CD4-positive, CD25-positive, alpha-beta regulatory T cell (primary cell): ENCODE measurements around the gene TMEM208. TPM values are rescaled to one million over a fixed set of nuclear protein-coding genes. Genes with fewer than 3 reads are reported as not detected.

Experiments
- ATAC-seq, 2 donors: fragments of 150-1000 bp; cut with Tn5 transposase; one replicate each; pipeline ENCODE4 v1.10.0; 2021; ENCODE audit warnings: low read depth in 2 of 2, moderate number of reproducible peaks in 2 of 2, moderate library complexity in 1 of 2
- DNase-seq, 3 donors: peaks; one replicate each; pipeline versions ENCODE4 v3.0.0 to v3.0.0-alpha.2; 2012 to 2022; ENCODE audit warnings: mixed read lengths in 1 of 3
- H3K27ac ChIP-seq: one replicate; pipeline ENCODE4 v1.7.0; 2013; ENCODE audit warnings: mild to moderate bottlenecking, low read length; ENCODE audit not compliant: insufficient read depth, poor library complexity, severe bottlenecking
- H3K27me3 ChIP-seq: one replicate; pipeline ENCODE4 v1.7.0; 2013; ENCODE audit warnings: low read length; ENCODE audit not compliant: control insufficient read depth, insufficient read depth
- H3K36me3 ChIP-seq: one replicate; pipeline ENCODE4 v1.7.0; 2013; ENCODE audit warnings: mild to moderate bottlenecking, low read length, moderate library complexity; ENCODE audit not compliant: control insufficient read depth, insufficient read depth
- H3K4me1 ChIP-seq: 2 replicates; pipeline ENCODE4 v1.7.0; 2013; ENCODE audit warnings: mild to moderate bottlenecking, low read length; ENCODE audit not compliant: insufficient read depth, control insufficient read depth, poor library complexity, severe bottlenecking
- H3K4me3 ChIP-seq: one replicate; pipeline ENCODE4 v1.7.0; 2013; ENCODE audit warnings: low read depth, mild to moderate bottlenecking, low read length, moderate library complexity
- H3K9me3 ChIP-seq, 2 experiments: 1 replicate in 1 of 2; 2 replicates in 1 of 2; pipeline ENCODE4 v1.7.0; 2013; ENCODE audit warnings: low read length in 2 of 2, mild to moderate bottlenecking in 1 of 2, moderate library complexity in 1 of 2; ENCODE audit not compliant: control insufficient read depth in 2 of 2
- H3K27ac Mint-ChIP-seq, 3 donors: one replicate each; pipeline ENCODE4 v1.8.0; 2020 to 2022; ENCODE audit warnings: mild to moderate bottlenecking in 3 of 3, mixed read lengths in 3 of 3, moderate library complexity in 2 of 3
- H3K27me3 Mint-ChIP-seq: one replicate; pipeline ENCODE4 v1.8.0; 2022; ENCODE audit warnings: mild to moderate bottlenecking, mixed read lengths
- H3K36me3 Mint-ChIP-seq: one replicate; pipeline ENCODE4 v1.8.0; 2020; ENCODE audit warnings: mixed read lengths
- H3K4me1 Mint-ChIP-seq, 4 donors: one replicate each; pipeline ENCODE4 v1.8.0; 2020 to 2022; ENCODE audit warnings: mixed read lengths in 4 of 4, mild to moderate bottlenecking in 1 of 4
- H3K4me3 Mint-ChIP-seq, 4 donors: one replicate each; pipeline ENCODE4 v1.8.0; 2020 to 2022; ENCODE audit warnings: mild to moderate bottlenecking in 4 of 4, mixed read lengths in 4 of 4, moderate library complexity in 3 of 4
- H3K9me3 Mint-ChIP-seq, 7 donors: one replicate each; pipeline ENCODE4 v1.8.0; 2020 to 2022; ENCODE audit warnings: mixed read lengths in 7 of 7, mild to moderate bottlenecking in 3 of 7, moderate library complexity in 2 of 7
- polyA plus RNA-seq, 4 donors: library from polyadenylated mRNA; unstranded; fragments of 300-500 nt; fragmentation: Illumina TruSeq; gene quantifications; one replicate each; pipeline ENCODE4 v1.2.3, GENCODE V29; 2021
- total RNA-seq: library from RNA; stranded (reverse); gene quantifications from one replicate; pipeline ENCODE4 v1.2.3, GENCODE V29; 2022

The TMEM208 gene
- total and polyA plus RNA-seq, 5 donors from 2014 or later, result 31.0 to 141 (median 92.8) TPM

- Mint-ChIP-seq H3K4me3 (peak within 1 kb of the TSS in 3 of 4 donors; percentile 88 to 94 (median 92)), H3K4me1 (peaks cover 4 to 18% (median 9%) of the 10 kb centered on the region in 4 donors), H3K27me3 (peaks cover 10% of the 10 kb centered on the region), H3K9me3 (no peaks in the 10 kb centered on the region), H3K27ac (peak within 1 kb of the TSS in 1 of 3 donors; percentile 74), H3K36me3 (no peaks in the 10 kb centered on the region)
- H3K9me3 ChIP-seq, result no peaks in the 10 kb centered on the region
- H3K4me1 ChIP-seq, result peaks cover 19% of the 10 kb centered on the region
- H3K4me3 ChIP-seq, result peak within 1 kb of the TSS; percentile 77
- ATAC-seq, result peak; percentile 94 to 95
- H3K36me3 ChIP-seq, result no peaks in the 10 kb centered on the region
- H3K27ac ChIP-seq, result peak within 1 kb of the TSS; percentile 94
- DNase-seq, result peak; percentile 92 to 99 (median 96)
- H3K27me3 ChIP-seq, result peaks cover 3% of the 10 kb centered on the region
These were observed 43.1 kb upstream of the TMEM208 start, which contains the start of gene MATCAP1 for GRCh38 chr16:67183627-67184452. MATCAP1 (minus strand) TSS chr16:67183963; CDS start chr16:67180610, 3,353 bp downstream.

DNA sequence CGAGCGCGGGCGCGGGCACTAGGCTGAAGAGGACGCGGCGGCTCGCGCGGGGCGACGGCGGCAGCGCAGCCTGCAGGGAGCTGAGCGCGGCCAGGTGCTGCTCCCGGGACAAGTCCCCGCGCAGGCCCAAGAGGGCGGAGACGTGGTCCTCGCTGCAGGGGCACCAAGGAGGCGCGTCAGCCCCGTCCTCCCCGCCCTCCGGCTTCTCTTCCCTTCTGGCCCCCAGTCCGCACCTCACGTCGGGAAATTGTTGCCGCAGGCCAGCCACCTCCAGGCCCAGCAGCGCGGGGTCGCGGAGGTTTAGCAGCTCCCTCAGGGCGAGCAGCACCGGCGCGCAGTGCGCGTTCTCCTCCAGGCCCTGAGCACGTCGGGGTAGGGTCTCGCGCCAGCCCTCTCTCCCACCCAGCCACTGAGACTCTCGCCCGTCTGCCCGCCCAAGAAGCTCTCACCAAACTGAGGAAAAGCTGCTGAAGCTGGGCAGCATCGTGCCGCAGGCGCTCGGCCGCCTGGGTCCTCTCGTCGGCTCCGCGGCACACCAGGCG, 42.4 kb upstream of the TMEM208 start:
- H3K9me3 ChIP-seq, result no peaks in the 10 kb centered on the region
- peak overlapping the region in 3 of 4 donors; percentile 88 to 94 (median 92) for H3K4me3 Mint-ChIP-seq
- no peaks in the 10 kb centered on the region for H3K9me3 Mint-ChIP-seq
- no peak for ATAC-seq
- peaks cover 3% of the 10 kb centered on the region for H3K27me3 ChIP-seq
- no peak for DNase-seq
- H3K36me3 Mint-ChIP-seq, result no peaks in the 10 kb centered on the region
- peak overlapping the region in 1 of 3 donors; percentile 74 for H3K27ac Mint-ChIP-seq
- H3K27ac ChIP-seq, result peak overlapping the region; percentile 94
- H3K27me3 Mint-ChIP-seq, result peaks cover 10% of the 10 kb centered on the region
- peaks cover 18% of the 10 kb centered on the region for H3K4me1 ChIP-seq
- peaks cover 4 to 17% (median 7%) of the 10 kb centered on the region in 4 donors for H3K4me1 Mint-ChIP-seq
- H3K4me3 ChIP-seq, result peak overlapping the region; percentile 77
- no peaks in the 10 kb centered on the region for H3K36me3 ChIP-seq

DNA sequence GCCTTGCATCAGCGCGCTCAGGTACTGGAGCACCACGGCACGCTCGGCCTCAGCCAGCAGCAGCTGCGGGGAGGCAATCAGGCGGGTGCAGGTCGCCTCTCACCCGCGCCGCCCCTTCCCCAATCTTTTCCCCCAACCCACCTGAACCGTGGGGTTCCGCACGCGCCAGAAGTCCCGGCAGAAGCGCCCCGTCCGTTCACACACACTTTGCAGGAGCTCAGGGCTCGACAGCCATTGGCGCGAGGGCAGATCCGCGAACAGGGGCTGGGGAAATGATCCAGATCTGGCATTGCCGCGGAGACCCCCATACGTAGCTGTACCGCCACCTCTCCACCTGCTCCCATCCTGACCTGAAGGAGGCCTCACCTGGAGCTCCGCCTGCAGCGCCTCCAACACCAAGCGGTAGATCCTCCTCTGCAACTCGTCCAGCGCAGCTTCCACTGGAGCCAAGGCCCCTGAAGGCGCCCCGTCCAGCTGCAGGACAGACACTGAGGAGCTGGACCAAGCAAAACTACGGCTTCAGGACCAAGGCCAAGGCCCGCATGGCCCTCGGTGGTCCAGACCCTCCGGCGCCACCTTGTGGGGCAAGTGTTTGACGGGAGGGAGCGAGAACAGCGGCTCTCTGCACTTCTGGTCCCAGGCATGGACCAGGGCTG, 41.8 kb upstream of the TMEM208 start:
- Mint-ChIP-seq H3K4me1 (peaks cover 4 to 17% (median 7%) of the 10 kb centered on the region in 4 donors), H3K36me3 (no peaks in the 10 kb centered on the region), H3K4me3 (peak overlapping the region in 3 of 4 donors; percentile 88 to 94 (median 92)), H3K27ac (peak overlapping the region in 2 of 3 donors; percentile 82 to 93), H3K9me3 (no peaks in the 10 kb centered on the region), H3K27me3 (peaks cover 10% of the 10 kb centered on the region)
- Histone ChIP-seq H3K9me3 (no peaks in the 10 kb centered on the region), H3K27ac (no peak overlapping the region), H3K4me3 (no peak overlapping the region), H3K27me3 (peaks cover 3% of the 10 kb centered on the region), H3K4me1 (peaks cover 18% of the 10 kb centered on the region), H3K36me3 (no peaks in the 10 kb centered on the region)
- ATAC-seq (no peak), DNase-seq (peak; percentile 71 to 79 (median 74))

DNA sequence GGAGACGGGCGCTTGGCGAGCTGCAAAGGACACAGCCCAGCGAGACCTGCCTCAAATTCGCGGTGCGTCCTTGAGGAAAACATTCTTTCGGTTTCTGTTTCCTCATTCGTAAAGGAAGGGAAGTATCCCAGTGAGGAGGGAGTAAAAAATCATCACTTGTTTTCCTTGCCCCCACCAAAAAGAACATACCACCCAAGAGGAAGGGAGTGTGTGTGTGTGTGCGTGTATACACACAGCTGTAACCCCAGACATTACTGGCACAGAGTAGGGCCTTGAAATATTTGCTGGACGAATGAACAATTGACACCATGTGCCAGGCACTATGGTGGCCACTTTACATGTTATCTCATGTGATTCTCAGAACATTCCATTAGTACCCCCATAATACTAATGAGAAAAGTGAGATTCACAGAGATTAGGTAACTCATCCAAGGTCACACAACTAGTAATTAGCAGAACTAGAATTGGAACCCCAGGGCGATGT, 41.2 kb upstream of the TMEM208 start:
- no peaks in the 10 kb centered on the region for H3K36me3 Mint-ChIP-seq
- ATAC-seq (no peak), DNase-seq (no peak)
- peaks cover 10% of the 10 kb centered on the region for H3K27me3 Mint-ChIP-seq
- Histone ChIP-seq H3K4me1 (peaks cover 18% of the 10 kb centered on the region), H3K9me3 (no peaks in the 10 kb centered on the region), H3K36me3 (no peaks in the 10 kb centered on the region), H3K27me3 (peaks cover 3% of the 10 kb centered on the region), H3K27ac (no peak overlapping the region), H3K4me3 (no peak overlapping the region)
- peaks cover 4 to 17% (median 7%) of the 10 kb centered on the region in 4 donors for H3K4me1 Mint-ChIP-seq
- H3K9me3 Mint-ChIP-seq, result no peaks in the 10 kb centered on the region
- H3K27ac Mint-ChIP-seq, result peak overlapping the region in 2 of 3 donors; percentile 82 to 93
- peak overlapping the region in 3 of 4 donors; percentile 88 to 94 (median 92) for H3K4me3 Mint-ChIP-seq

DNA sequence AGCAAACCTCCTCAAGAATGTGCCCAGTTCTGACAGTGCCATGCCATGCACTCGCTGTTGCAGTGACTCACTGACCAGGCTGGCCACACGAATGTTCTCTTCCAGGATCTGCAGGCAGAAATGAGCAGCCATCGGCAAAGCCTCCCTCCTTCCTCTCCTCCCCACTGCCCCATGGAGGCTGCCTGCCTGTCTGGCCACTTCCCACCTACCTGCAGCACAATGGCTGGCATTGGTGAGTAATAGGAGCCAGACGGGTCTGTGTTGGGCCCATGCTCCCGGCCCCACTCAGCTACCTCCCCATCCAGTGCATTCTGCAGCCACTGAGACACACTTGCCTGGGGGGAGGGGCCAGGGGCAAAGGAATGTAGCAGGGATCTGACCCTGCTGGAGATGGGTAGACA, 40.4 kb upstream of the TMEM208 start:
- no peaks in the 10 kb centered on the region for H3K9me3 Mint-ChIP-seq
- Histone ChIP-seq H3K27ac (no peak overlapping the region), H3K27me3 (peaks cover 3% of the 10 kb centered on the region), H3K4me3 (no peak overlapping the region), H3K4me1 (peaks cover 22% of the 10 kb centered on the region), H3K36me3 (no peaks in the 10 kb centered on the region), H3K9me3 (no peaks in the 10 kb centered on the region)
- no peak for DNase-seq
- peaks cover 10% of the 10 kb centered on the region for H3K27me3 Mint-ChIP-seq
- no peaks in the 10 kb centered on the region for H3K36me3 Mint-ChIP-seq
- H3K27ac Mint-ChIP-seq, result no peak overlapping the region
- H3K4me1 Mint-ChIP-seq, result peaks cover 8 to 23% (median 11%) of the 10 kb centered on the region in 4 donors
- H3K4me3 Mint-ChIP-seq, result peak overlapping the region in 2 of 4 donors; percentile 27 to 59
- ATAC-seq, result no peak

- peak overlapping the region in 1 of 4 donors; percentile 27 for H3K4me3 Mint-ChIP-seq
- H3K4me1 ChIP-seq, result peaks cover 28% of the 10 kb centered on the region
- no peak overlapping the region for H3K27ac Mint-ChIP-seq
These were observed 39.6 kb upstream of the TMEM208 start for GRCh38 chr16:67187175-67187890.

DNA sequence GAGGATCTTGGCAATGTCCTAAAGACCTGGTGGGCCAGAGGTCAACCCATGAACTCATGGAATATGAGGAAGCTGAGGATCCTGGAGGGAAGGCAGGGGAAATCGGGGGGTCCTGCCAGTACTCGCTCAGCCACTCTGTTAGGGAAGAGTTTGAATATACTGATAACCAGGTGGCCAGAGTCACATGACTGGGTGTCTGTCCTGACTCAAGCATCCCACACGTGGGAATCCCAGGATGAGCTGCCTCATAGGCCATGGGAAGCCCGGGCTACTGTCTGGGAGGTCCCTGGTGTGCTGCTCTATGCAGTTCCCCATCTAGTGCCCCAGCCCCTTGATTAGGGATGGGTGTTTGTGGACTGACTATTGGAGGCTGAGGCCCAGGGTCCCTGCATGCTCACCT, 38.6 kb upstream of the TMEM208 start:
- DNase-seq (no peak), ATAC-seq (no peak)
- peaks cover 3% of the 10 kb centered on the region for H3K27me3 ChIP-seq
- Mint-ChIP-seq H3K36me3 (no peaks in the 10 kb centered on the region), H3K4me3 (peak overlapping the region in 2 of 4 donors; percentile 62 to 69), H3K27ac (no peak overlapping the region), H3K27me3 (peaks cover 10% of the 10 kb centered on the region), H3K9me3 (no peaks in the 10 kb centered on the region), H3K4me1 (peaks cover 13 to 38% (median 17%) of the 10 kb centered on the region in 4 donors)
- H3K36me3 ChIP-seq, result no peaks in the 10 kb centered on the region
- H3K4me1 ChIP-seq, result peaks cover 38% of the 10 kb centered on the region
- H3K27ac ChIP-seq, result no peak overlapping the region
- H3K9me3 ChIP-seq, result no peaks in the 10 kb centered on the region
- no peak overlapping the region for H3K4me3 ChIP-seq

More at GRCh38 chr16:67187175-67187890, 39.6 kb upstream of the TMEM208 start:
- no peak overlapping the region for H3K27ac ChIP-seq
- Mint-ChIP-seq H3K9me3 (no peaks in the 10 kb centered on the region), H3K4me1 (peaks cover 12 to 28% (median 15%) of the 10 kb centered on the region in 4 donors), H3K36me3 (no peaks in the 10 kb centered on the region), H3K27me3 (peaks cover 10% of the 10 kb centered on the region)
- DNase-seq (no peak), ATAC-seq (no peak)
- H3K36me3 ChIP-seq, result no peaks in the 10 kb centered on the region
- peaks cover 3% of the 10 kb centered on the region for H3K27me3 ChIP-seq
- no peak overlapping the region for H3K4me3 ChIP-seq
- no peaks in the 10 kb centered on the region for H3K9me3 ChIP-seq
